Measurements from ENCODE around the gene DNPEP.

DNPEP gene

GRCh38 chr2:219369447-219369861 is 18.3 kb downstream of the DNPEP start:
- in situ Hi-C loops (cut with HindIII; ENCODE audit: low sequenced_read_pairs), result no loop called here

- in situ Hi-C loops (cut with HindIII; ENCODE audit: low sequenced_read_pairs), result no loop called here
Measured at GRCh38 chr2:219368690-219369191, 19.0 kb downstream of the DNPEP start.

- in situ Hi-C loops (cut with HindIII; ENCODE audit: low sequenced_read_pairs), result no loop called here
Measured at GRCh38 chr2:219362524-219363164, 25.1 kb downstream of the DNPEP start.

- in situ Hi-C loops (cut with HindIII; ENCODE audit: low sequenced_read_pairs), result no loop called here
Measured at GRCh38 chr2:219362072-219362471, 25.6 kb downstream of the DNPEP start.

GRCh38 chr2:219358170-219359075 is 29.3 kb downstream of the DNPEP start:
- in situ Hi-C loops (cut with HindIII; ENCODE audit: low sequenced_read_pairs), result no loop called here

GRCh38 chr2:219356834-219357233 is 30.9 kb downstream of the DNPEP start:
- in situ Hi-C loops (cut with HindIII; ENCODE audit: low sequenced_read_pairs), result no loop called here

- in situ Hi-C loops (cut with HindIII; ENCODE audit: low sequenced_read_pairs), result no loop called here
Measured at GRCh38 chr2:219354582-219354981, 33.1 kb downstream of the DNPEP start.

GRCh38 chr2:219353129-219353528 is 34.6 kb downstream of the DNPEP start:
- in situ Hi-C loops (cut with HindIII; ENCODE audit: low sequenced_read_pairs), result no loop called here

GRCh38 chr2:219352448-219353023 is 35.2 kb downstream of the DNPEP start:
- in situ Hi-C loops (cut with HindIII; ENCODE audit: low sequenced_read_pairs), result no loop called here

GRCh38 chr2:219350710-219351221 is 36.9 kb downstream of the DNPEP start:
- in situ Hi-C loops (cut with HindIII; ENCODE audit: low sequenced_read_pairs), result no loop called here

GRCh38 chr2:219350215-219350614 is 37.5 kb downstream of the DNPEP start:
- in situ Hi-C loops (cut with HindIII; ENCODE audit: low sequenced_read_pairs), result no loop called here

GRCh38 chr2:219344751-219345430 is 42.8 kb downstream of the DNPEP start:
- in situ Hi-C loops (cut with HindIII; ENCODE audit: low sequenced_read_pairs), result no loop called here

- in situ Hi-C loops (cut with HindIII; ENCODE audit: low sequenced_read_pairs), result no loop called here
Measured at GRCh38 chr2:219335373-219335786, 52.3 kb downstream of the DNPEP start.

GRCh38 chr2:219334076-219334475 is 53.6 kb downstream of the DNPEP start:
- in situ Hi-C loops (cut with HindIII; ENCODE audit: low sequenced_read_pairs), result no loop called here

- in situ Hi-C loops (cut with HindIII; ENCODE audit: low sequenced_read_pairs), result no loop called here
Measured at GRCh38 chr2:219332542-219332941, 55.2 kb downstream of the DNPEP start, which contains the start of gene RESP18. Gene RESP18, minus strand, starts transcription at chr2:219332744.

GRCh38 chr2:219331560-219332213 is 56.0 kb downstream of the DNPEP start:
- in situ Hi-C loops (cut with HindIII; ENCODE audit: low sequenced_read_pairs), result no loop called here

- in situ Hi-C loops (cut with HindIII; ENCODE audit: low sequenced_read_pairs), result no loop called here
Measured at GRCh38 chr2:219327719-219328118, 60.0 kb downstream of the DNPEP start.

GRCh38 chr2:219325657-219326315 is 61.9 kb downstream of the DNPEP start:
- in situ Hi-C loops (cut with HindIII; ENCODE audit: low sequenced_read_pairs), result no loop called here

GRCh38 chr2:219325136-219325535 is 62.6 kb downstream of the DNPEP start:
- in situ Hi-C loops (cut with HindIII; ENCODE audit: low sequenced_read_pairs), result no loop called here

GRCh38 chr2:219323434-219323833 is 64.3 kb downstream of the DNPEP start:
- in situ Hi-C loops (cut with HindIII; ENCODE audit: low sequenced_read_pairs), result no loop called here

Measured in DLD1 (cell line).